GM18505 (cell line): ENCODE data around the gene ENO2.
A peak's percentile ranks its signal among the peaks of the same experiment; 100 is the strongest.

Experiments used
- ATAC-seq: cut with Tn5 transposase; IDR thresholded peaks from one replicate; pipeline ENCODE4 v1.9.1; 2021; ENCODE audit not compliant: unreplicated experiment
- POLR2A ChIP-seq: IDR thresholded peaks from 4 replicates; pipeline ENCODE4 v1.6.1; 2011; ENCODE audit warnings: borderline replicate concordance; ENCODE audit not compliant: insufficient read depth, insufficient read length; ENCODE audit errors: extremely low read depth

ENO2 gene

GRCh38 chr12:6963791-6964413 lies 49.5 kb downstream of the ENO2 start:
- TF ChIP-seq POLR2A = no peak
- no peak for ATAC-seq

GRCh38 chr12:6964605-6965025 lies 50.2 kb downstream of the ENO2 start:
- ATAC-seq = no peak
- TF ChIP-seq POLR2A = no peak

- TF ChIP-seq POLR2A = no peak
- peak; percentile 32 for ATAC-seq
These were observed 50.8 kb downstream of the ENO2 start for GRCh38 chr12:6965026-6965661.

GRCh38 chr12:6965714-6966113 lies 51.3 kb downstream of the ENO2 start:
- TF ChIP-seq POLR2A = no peak
- ATAC-seq = no peak

GRCh38 chr12:6966351-6966750 lies 52.0 kb downstream of the ENO2 start:
- no peak for ATAC-seq
- no peak for TF ChIP-seq POLR2A

- TF ChIP-seq POLR2A = no peak
- no peak for ATAC-seq
These were observed 53.3 kb downstream of the ENO2 start for GRCh38 chr12:6967651-6968100.

- no peak for ATAC-seq
- TF ChIP-seq POLR2A = no peak
These were observed 54.0 kb downstream of the ENO2 start for GRCh38 chr12:6968426-6968825.

GRCh38 chr12:6970096-6970527 lies 55.7 kb downstream of the ENO2 start:
- peak; percentile 3 for ATAC-seq
- TF ChIP-seq POLR2A = no peak
